EL (cell line): ENCODE data around the gene THSD7A.

ENCODE experiments used
- DNase-seq: peaks from one replicate; pipeline ENCODE4 v3.0.0-alpha.2; 2016

Gene THSD7A

GRCh38 chr7:11699666-11700065 lies 132.3 kb downstream of the THSD7A start:
- DNase-seq: no peak

DNA sequence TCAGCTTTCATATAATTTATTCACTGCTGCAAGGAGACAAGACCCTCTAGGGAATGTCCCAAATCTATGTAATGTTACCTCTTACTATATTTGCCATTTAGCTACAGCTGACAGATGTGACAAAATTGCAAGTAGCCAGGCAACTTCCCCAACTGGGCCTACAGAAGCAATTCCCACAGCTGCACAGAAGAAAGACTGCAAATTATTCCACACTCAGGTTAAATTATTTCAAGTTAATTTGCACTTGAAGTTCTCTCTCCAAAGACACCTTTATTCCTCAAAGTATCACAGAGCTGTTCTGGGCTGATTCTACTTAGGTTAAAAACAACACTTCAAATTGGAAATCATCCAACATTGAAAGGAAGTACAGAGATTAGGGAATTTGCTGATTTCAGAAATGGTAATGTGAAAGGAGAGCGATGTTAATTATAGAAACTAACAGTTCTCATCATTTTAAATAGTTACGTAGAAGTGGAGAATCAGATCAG lies 133.6 kb downstream of the THSD7A start:
- no peak for DNase-seq

DNA sequence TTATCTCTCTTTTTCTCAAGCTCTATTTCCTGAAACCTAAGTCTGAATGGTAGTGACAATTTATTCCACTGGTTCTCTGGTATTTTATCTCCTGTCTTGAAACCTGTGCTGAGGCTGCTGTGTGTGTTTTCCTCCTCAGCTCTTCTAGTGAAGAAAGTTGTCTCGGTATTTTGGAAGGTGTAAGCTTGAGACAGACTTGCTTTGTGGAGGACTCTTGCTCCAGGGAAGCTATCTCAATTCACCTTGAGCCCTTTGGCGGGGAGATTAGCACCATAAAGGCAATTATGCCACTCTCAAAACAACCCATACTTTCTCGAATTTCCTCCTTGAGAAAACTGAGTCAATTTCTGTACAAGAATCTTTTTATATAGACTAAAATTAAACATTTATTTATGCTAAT lies 141.6 kb downstream of the THSD7A start:
- DNase-seq: no peak

DNA sequence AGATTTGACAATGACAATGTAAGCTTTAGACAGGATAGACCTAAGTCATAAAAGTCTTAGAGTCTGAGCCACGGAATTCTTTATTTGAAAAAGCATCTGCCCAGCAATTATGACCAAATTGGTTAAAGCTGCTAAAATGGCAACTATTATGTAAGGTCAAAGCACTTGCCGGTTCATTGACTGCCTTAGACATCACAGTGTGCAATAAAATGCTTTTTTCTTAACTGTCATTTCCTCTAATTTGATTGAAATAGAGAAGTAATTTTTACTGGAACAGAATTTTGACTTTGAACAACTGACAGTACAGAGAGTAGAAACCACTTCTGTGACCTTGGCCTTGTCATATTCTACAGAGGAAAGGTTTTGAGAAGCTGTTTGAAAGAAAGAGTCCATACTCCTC lies 142.9 kb downstream of the THSD7A start:
- no peak for DNase-seq

DNA sequence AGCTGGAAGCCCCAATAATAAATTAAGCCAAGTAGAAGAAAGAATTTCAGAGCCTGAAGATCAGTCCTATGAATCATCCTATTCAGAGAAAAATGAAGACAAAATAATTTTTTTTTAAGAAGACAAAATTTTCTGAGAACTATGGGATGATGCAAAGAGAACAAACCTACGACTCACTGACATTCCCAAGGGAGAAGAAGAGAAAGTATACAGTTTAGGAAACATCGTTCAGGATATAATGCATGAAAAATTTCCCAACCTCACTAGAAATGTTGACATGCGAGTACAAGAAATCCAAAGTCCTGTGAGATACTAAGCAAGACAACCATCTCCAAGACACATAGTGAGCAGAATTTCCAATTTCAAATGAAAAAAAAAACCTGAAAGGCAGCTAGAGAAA lies 150.5 kb downstream of the THSD7A start:
- no peak for DNase-seq

- no peak for DNase-seq
Observed at GRCh38 chr7:11675163-11675562, 156.8 kb downstream of the THSD7A start.

DNA sequence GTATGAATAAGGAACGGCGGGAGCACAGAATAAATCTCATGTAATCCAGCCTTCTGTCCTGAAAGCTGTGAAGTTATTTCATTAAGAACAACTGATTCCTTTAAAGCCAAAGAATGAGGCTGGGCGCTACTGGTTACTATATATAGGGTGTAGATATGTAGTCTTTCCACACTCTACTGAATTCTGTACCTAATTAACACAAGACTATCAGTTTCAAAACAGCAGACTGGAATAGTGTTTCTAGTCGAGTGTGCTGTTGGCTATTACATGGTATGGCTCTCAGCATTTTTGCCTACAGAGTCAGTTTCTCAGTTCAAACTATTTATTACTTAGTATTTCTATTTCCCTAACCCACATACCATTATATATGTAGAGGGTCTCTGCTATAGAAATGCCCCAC lies 163.3 kb downstream of the THSD7A start:
- DNase-seq: no peak

- DNase-seq: no peak
Observed at GRCh38 chr7:11667810-11668185, 164.2 kb downstream of the THSD7A start.

- DNase-seq: no peak
Observed at GRCh38 chr7:11667071-11667809, 164.8 kb downstream of the THSD7A start.

DNA sequence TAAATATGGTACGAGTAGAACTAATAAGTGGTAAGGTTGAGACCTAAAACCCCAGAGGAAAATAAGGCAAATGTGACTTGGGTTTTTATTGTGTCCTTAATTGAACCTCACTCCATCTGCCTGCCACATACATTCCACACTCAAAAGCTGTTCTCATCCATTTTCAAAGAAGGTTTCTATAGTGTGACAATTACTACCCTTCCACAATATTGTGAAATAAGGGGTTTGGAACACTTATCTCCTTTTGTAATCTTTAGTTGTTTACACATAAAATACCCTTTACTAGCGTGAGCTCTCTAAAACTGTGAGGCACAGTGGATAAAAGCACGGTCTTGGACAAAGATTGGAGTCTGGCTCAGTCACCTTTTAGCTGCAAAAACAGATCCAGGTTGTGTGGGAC lies 166.6 kb downstream of the THSD7A start:
- DNase-seq: no peak

- no peak for DNase-seq
Observed at GRCh38 chr7:11655642-11656041, 176.4 kb downstream of the THSD7A start.

- no peak for DNase-seq
Observed at GRCh38 chr7:11655163-11655562, 176.8 kb downstream of the THSD7A start.

GRCh38 chr7:11650500-11650899 lies 181.5 kb downstream of the THSD7A start:
- no peak for DNase-seq

DNA sequence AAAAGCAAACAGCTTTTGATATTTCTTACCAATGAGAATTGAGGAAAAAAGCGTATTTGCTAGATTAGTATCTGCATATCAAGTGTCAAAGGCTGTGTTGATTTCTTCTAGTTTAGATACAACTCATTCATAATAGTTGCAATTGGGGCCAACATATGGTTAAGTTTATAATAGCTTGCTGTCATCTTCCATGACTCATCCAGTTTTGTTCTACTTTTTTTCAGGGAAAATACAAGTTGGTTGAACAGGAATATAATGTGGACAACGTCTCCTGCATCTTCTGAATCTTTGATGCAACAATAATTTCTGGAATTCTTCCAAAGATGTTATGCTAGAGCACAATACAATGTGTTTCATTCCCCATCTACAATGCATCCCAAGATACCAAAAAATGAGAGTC lies 182.0 kb downstream of the THSD7A start:
- no peak for DNase-seq

DNA sequence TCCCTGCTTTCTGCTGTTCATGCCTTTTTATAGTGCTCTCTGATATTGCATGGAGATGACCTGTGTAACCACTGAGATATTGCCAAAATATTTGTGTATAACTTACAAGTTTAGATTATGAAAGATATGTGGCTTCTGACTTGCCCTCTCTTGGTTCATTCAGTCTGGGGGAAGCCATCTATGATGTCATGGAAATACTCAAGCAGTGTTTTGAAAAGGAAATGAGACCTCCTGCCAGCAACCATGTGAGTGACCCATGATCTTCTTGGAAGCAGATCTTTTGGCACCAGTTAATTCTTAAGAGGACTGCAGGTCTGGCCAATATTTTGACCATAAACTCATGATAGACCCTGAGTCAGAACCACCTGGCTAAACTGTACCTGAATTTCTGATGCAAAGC lies 183.0 kb downstream of the THSD7A start:
- DNase-seq: no peak

GRCh38 chr7:11648101-11648500 lies 183.9 kb downstream of the THSD7A start:
- DNase-seq: no peak

DNA sequence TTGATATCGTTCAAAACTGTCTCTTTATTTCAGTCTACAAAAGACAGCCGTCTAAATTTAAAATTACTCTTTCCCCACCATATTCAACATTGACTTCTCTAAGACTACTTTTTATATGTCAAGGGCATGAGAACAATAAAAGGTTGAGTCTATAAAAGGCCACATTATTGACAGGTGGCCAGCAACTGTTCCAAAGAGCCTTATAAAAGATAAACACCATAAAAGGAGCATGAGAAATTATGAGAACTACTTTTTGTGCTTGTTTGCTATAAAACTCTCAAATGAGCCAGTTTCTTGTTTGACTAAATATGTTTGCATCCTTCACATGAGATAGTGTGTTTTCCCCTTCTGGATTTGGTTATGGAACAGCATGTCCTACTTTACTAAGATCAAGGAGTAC lies 189.2 kb downstream of the THSD7A start:
- no peak for DNase-seq

DNA sequence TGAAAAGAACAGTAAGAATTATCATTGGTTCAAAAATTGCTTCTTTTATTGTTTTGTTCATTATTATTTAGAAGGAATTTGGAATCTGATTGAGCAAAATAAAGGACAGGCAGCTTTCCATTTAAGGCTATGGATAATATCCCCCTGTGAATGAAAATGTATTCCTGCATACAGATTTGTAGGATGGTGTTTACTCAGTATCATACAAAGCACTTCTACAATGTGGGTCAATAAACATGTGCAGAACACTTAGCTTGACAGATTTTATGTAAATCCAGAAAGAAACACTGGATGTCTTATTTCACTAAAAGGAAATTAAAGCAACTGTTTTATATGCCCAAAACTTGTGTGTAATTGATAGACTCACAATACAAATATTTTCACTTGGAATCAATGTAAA lies 189.7 kb downstream of the THSD7A start:
- no peak for DNase-seq

DNA sequence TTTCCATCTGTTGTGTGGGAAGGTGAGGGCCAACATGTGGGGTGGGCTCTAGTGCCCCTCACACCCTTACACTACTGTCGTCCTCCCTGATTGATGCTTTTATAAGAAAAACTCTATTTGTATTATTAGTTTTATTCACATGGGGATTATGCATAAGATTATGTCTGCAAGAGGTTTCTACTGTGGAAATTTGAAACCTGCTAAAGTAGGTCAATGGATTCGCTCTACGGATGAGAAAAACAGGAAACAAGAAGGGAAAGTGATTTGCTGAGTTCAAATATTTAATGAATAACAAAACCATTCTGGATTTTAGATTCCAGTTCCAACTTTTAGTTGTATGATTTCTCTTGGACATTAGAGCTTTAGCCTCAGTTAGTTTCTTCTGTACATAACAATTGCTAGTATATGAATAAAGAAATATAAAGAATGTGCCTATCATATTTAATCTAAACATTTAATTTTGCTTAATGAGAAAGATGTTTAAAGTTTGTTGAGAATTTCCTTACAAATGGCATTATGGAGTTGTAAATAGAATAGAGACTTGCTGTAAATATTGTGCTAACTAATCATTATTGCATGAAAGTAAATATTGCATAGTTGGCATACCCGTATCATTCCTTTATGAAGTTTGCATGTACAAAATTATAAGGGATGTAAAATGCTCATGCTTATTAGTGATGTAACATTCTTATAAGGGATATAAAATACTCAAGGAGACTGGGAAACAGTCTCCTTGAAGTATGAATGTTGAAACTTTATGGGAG lies 193.8 kb downstream of the THSD7A start:
- no peak for DNase-seq

- no peak for DNase-seq
Observed at GRCh38 chr7:11636274-11636673, 195.7 kb downstream of the THSD7A start.

GRCh38 chr7:11633310-11633709 lies 198.7 kb downstream of the THSD7A start:
- DNase-seq: no peak

- no peak for DNase-seq
Observed at GRCh38 chr7:11630355-11630754, 201.6 kb downstream of the THSD7A start.

GRCh38 chr7:11625669-11626068 lies 206.3 kb downstream of the THSD7A start:
- no peak for DNase-seq

- no peak for DNase-seq
Observed at GRCh38 chr7:11623093-11623678, 208.8 kb downstream of the THSD7A start.
